HUES6 (cell line): ENCODE data around the gene EEIG1.
"Not testable (repeated sequence)": the region's sequence is repeated elsewhere in the genome, so short reads cannot be mapped to it uniquely, and the experiment has no call there.

ENCODE experiments used
- H3K27ac ChIP-seq: 2 replicates; pipeline ENCODE4 v1.7.0; 2013; ENCODE audit warnings: low read depth, mild to moderate bottlenecking, low read length, inconsistent platforms
- H3K27me3 ChIP-seq: 2 replicates; pipeline ENCODE4 v1.6.1; 2013; ENCODE audit warnings: low read length; ENCODE audit not compliant: control insufficient read depth, insufficient read depth
- H3K36me3 ChIP-seq: 2 replicates; pipeline ENCODE4 v1.6.1; 2013; ENCODE audit warnings: low read length; ENCODE audit not compliant: control insufficient read depth, insufficient read depth
- H3K4me1 ChIP-seq: 2 replicates; pipeline ENCODE4 v1.6.1; 2013; ENCODE audit warnings: low read length; ENCODE audit not compliant: control insufficient read depth, insufficient read depth
- H3K4me3 ChIP-seq: 2 replicates; pipeline ENCODE4 v1.5.1; 2013; ENCODE audit warnings: low read depth, low read length
- H3K9ac ChIP-seq: one replicate; pipeline ENCODE4 v1.6.1; 2013; ENCODE audit warnings: mild to moderate bottlenecking, low read length
- H3K9me3 ChIP-seq: 2 replicates; pipeline ENCODE4 v1.6.1; 2013; ENCODE audit warnings: low read depth, low read length; ENCODE audit not compliant: control insufficient read depth, insufficient read depth

The EEIG1 gene

GRCh38 chr9:127980706-127981558 is at the start of gene EEIG1:
Gene EEIG1 (minus strand): TSS chr9:127980989. CDS start chr9:127980137, 852 bp downstream.
- H3K36me3 ChIP-seq, result no peaks in the 10 kb centered on the region
- H3K9me3 ChIP-seq, result no peaks in the 10 kb centered on the region
- H3K4me3 ChIP-seq, result peak within 1 kb of the TSS; percentile 82
- H3K27me3 ChIP-seq, result no peaks in the 10 kb centered on the region
- H3K27ac ChIP-seq, result peak within 1 kb of the TSS; percentile 68
- H3K4me1 ChIP-seq, result peaks cover 39% of the 10 kb centered on the region
- H3K9ac ChIP-seq, result peak within 1 kb of the TSS; percentile 80

GRCh38 chr9:128027705-128028104 is 46.9 kb upstream of the EEIG1 start:
- Histone ChIP-seq H3K27ac (no peak overlapping the region), H3K27me3 (no peaks in the 10 kb centered on the region), H3K9me3 (no peaks in the 10 kb centered on the region), H3K4me1 (peaks cover 6% of the 10 kb centered on the region; the same call in 1 of the 2 replicates), H3K9ac (no peak overlapping the region), H3K36me3 (no peaks in the 10 kb centered on the region), H3K4me3 (no peak overlapping the region)

GRCh38 chr9:128026773-128027541 is 46.2 kb upstream of the EEIG1 start:
- Histone ChIP-seq H3K27me3 (no peaks in the 10 kb centered on the region), H3K9ac (no peak overlapping the region), H3K27ac (no peak overlapping the region), H3K36me3 (no peaks in the 10 kb centered on the region), H3K9me3 (no peaks in the 10 kb centered on the region), H3K4me1 (peaks cover 6% of the 10 kb centered on the region; the same call in 1 of the 2 replicates), H3K4me3 (no peak overlapping the region)

- Histone ChIP-seq H3K9ac (no peak overlapping the region), H3K36me3 (no peaks in the 10 kb centered on the region), H3K27me3 (no peaks in the 10 kb centered on the region), H3K27ac (no peak overlapping the region), H3K4me3 (no peak overlapping the region), H3K9me3 (no peaks in the 10 kb centered on the region), H3K4me1 (peaks cover 6% of the 10 kb centered on the region; the same call in 1 of the 2 replicates)
These were observed 45.5 kb upstream of the EEIG1 start for GRCh38 chr9:128026255-128026772.

- Histone ChIP-seq H3K27ac (no peak overlapping the region), H3K9me3 (no peaks in the 10 kb centered on the region), H3K27me3 (no peaks in the 10 kb centered on the region), H3K4me3 (no peak overlapping the region), H3K9ac (no peak overlapping the region), H3K4me1 (peaks cover 6% of the 10 kb centered on the region; the same call in 1 of the 2 replicates), H3K36me3 (no peaks in the 10 kb centered on the region)
These were observed 44.9 kb upstream of the EEIG1 start for GRCh38 chr9:128025736-128026135.

- no peak overlapping the region for H3K27ac ChIP-seq
- H3K4me3 ChIP-seq, result no peak overlapping the region
- H3K36me3 ChIP-seq, result no peaks in the 10 kb centered on the region
- H3K9ac ChIP-seq, result no peak overlapping the region
- H3K4me1 ChIP-seq, result peaks cover 6% of the 10 kb centered on the region; the same call in 1 of the 2 replicates
- H3K9me3 ChIP-seq, result no peaks in the 10 kb centered on the region
- H3K27me3 ChIP-seq, result no peaks in the 10 kb centered on the region
These were observed 44.0 kb upstream of the EEIG1 start for GRCh38 chr9:128024761-128025308.

GRCh38 chr9:128023671-128024070 is 42.9 kb upstream of the EEIG1 start:
- H3K9ac ChIP-seq, H3K4me1 ChIP-seq, H3K27me3 ChIP-seq, H3K4me3 ChIP-seq, H3K36me3 ChIP-seq, H3K27ac ChIP-seq, H3K9me3 ChIP-seq: not testable (repeated sequence)

GRCh38 chr9:128022886-128023285 is 42.1 kb upstream of the EEIG1 start:
- Histone ChIP-seq H3K4me1 (peaks cover 6% of the 10 kb centered on the region; the same call in 1 of the 2 replicates), H3K27ac (no peak overlapping the region), H3K4me3 (no peak overlapping the region), H3K9ac (no peak overlapping the region), H3K36me3 (no peaks in the 10 kb centered on the region), H3K27me3 (no peaks in the 10 kb centered on the region), H3K9me3 (no peaks in the 10 kb centered on the region)

- H3K27me3 ChIP-seq, result no peaks in the 10 kb centered on the region
- H3K4me3 ChIP-seq, result no peak overlapping the region
- H3K9me3 ChIP-seq, result no peaks in the 10 kb centered on the region
- H3K27ac ChIP-seq, result no peak overlapping the region
- H3K4me1 ChIP-seq, result no peaks in the 10 kb centered on the region
- no peak overlapping the region for H3K9ac ChIP-seq
- no peaks in the 10 kb centered on the region for H3K36me3 ChIP-seq
These were observed 40.3 kb upstream of the EEIG1 start for GRCh38 chr9:128021098-128021497.

- no peaks in the 10 kb centered on the region for H3K36me3 ChIP-seq
- no peaks in the 10 kb centered on the region for H3K27me3 ChIP-seq
- H3K27ac ChIP-seq, result no peak overlapping the region
- no peak overlapping the region for H3K9ac ChIP-seq
- no peaks in the 10 kb centered on the region for H3K4me1 ChIP-seq
- H3K4me3 ChIP-seq, result no peak overlapping the region
- no peaks in the 10 kb centered on the region for H3K9me3 ChIP-seq
These were observed 39.9 kb upstream of the EEIG1 start for GRCh38 chr9:128020692-128021091.
